Caco-2 (cell line): ENCODE measurements around the gene PRELID3B. TPM values are rescaled to one million over a fixed set of nuclear protein-coding genes. Genes with fewer than 3 reads are reported as not detected.

Experiments
- BruUV-seq: library from RNA; stranded (reverse); fragments of 400-500 nt; replicated peaks from 2 replicates; lab custom pipeline; 2021; lab: Mats Ljungman, UMichigan
- CTCF ChIA-PET: fragments of 300-600 bp; sonication (Branson Sonifier 250); formaldehyde crosslinking; loops from one replicate; lab custom pipeline; 2022; ENCODE audit warnings: antibody characterized with exemption; lab: Charles Lee
- POLR2A ChIA-PET: fragments of 300-600 bp; sonication (Branson Sonifier 250); formaldehyde crosslinking; loops from one replicate; lab custom pipeline; 2022; ENCODE audit warnings: antibody characterized with exemption; lab: Charles Lee
- DNase-seq, 2 experiments: peaks; one replicate each; pipeline versions ENCODE4 v3.0.0 to v3.0.0-alpha.2; 2020 to 2022
- H3K27me3 ChIP-seq: replicated peaks from 2 replicates; pipeline ENCODE4 v1.6.0; 2011; ENCODE audit warnings: low read length; ENCODE audit not compliant: control insufficient read depth, insufficient read depth
- H3K36me3 ChIP-seq: 2 replicates; pipeline ENCODE4 v1.5.1; 2011; ENCODE audit warnings: low read length; ENCODE audit not compliant: control insufficient read depth, insufficient read depth
- H3K4me1 ChIP-seq: fragments of 250-450 bp; sonication (Bioruptor Pico); 2 replicates; pipeline ENCODE4 v1.5.1; 2020; ENCODE audit warnings: mild to moderate bottlenecking
- H3K4me3 ChIP-seq: 2 replicates; pipeline ENCODE4 v1.5.1; 2011; ENCODE audit warnings: low read depth, mild to moderate bottlenecking, control low read depth, low read length
- H3K9me3 ChIP-seq: fragments of 250-450 bp; sonication (Bioruptor Pico); 2 replicates; pipeline ENCODE4 v1.5.1; 2020; ENCODE audit warnings: mild to moderate bottlenecking, moderate library complexity
- H3K27ac Mint-ChIP-seq: one replicate; pipeline ENCODE4 v1.8.0; 2022; ENCODE audit warnings: mixed read lengths; ENCODE audit not compliant: unreplicated experiment
- H3K27me3 Mint-ChIP-seq: one replicate; pipeline ENCODE4 v1.8.0; 2022; ENCODE audit warnings: mixed read lengths; ENCODE audit not compliant: insufficient read depth, unreplicated experiment
- H3K36me3 Mint-ChIP-seq: one replicate; pipeline ENCODE4 v1.8.0; 2022; ENCODE audit warnings: mild to moderate bottlenecking, mixed read lengths; ENCODE audit not compliant: insufficient read depth, unreplicated experiment
- H3K4me1 Mint-ChIP-seq: one replicate; pipeline ENCODE4 v1.8.0; 2022; ENCODE audit warnings: low read depth, mixed read lengths; ENCODE audit not compliant: unreplicated experiment
- H3K4me3 Mint-ChIP-seq: one replicate; pipeline ENCODE4 v1.8.0; 2022; ENCODE audit warnings: mild to moderate bottlenecking, moderate library complexity, mixed read lengths; ENCODE audit not compliant: unreplicated experiment
- H3K9me3 Mint-ChIP-seq: one replicate; pipeline ENCODE4 v1.8.0; 2022; ENCODE audit warnings: mixed read lengths; ENCODE audit not compliant: unreplicated experiment
- CTCF ChIP-seq, 2 experiments: fragments of 200-600 bp in 1 of 2; IDR thresholded peaks; 1 replicate in 1 of 2; 2 replicates in 1 of 2; pipeline versions ENCODE4 v1.5.1 to v1.8.0; 2011 to 2022; ENCODE audit warnings: antibody characterized with exemption in 1 of 2, control low read depth in 1 of 2, inconsistent platforms in 1 of 2, low read depth in 1 of 2, low read length in 1 of 2, mild to moderate bottlenecking in 1 of 2, moderate library complexity in 1 of 2; ENCODE audit not compliant: insufficient read depth in 1 of 2, severe bottlenecking in 1 of 2, unreplicated experiment in 1 of 2
- intact Hi-C: fragments of 100-400 bp; cut with micrococcal nuclease; formaldehyde crosslinking; loops from one replicate; pipeline ENCODE4 v1.10.0; 2022; ENCODE audit not compliant: unreplicated experiment
- total RNA-seq: library from RNA; stranded (reverse); gene quantifications from 2 replicates; pipeline ENCODE4 v1.2.3, GENCODE V29; 2022

Gene PRELID3B
- total RNA-seq, 1 experiment from 2014 or later, result 171 TPM

GRCh38 chr20:59062081-59062480 lies 19.5 kb upstream of the PRELID3B start:
- Histone ChIP-seq H3K4me1 (no peaks in the 10 kb centered on the region), H3K4me3 (no peak overlapping the region), H3K9me3 (peaks cover 7% of the 10 kb centered on the region; the same call in 1 of the 2 replicates), H3K27me3 (peaks cover 1% of the 10 kb centered on the region; the same call in 1 of the 2 replicates), H3K36me3 (no peaks in the 10 kb centered on the region)
- CTCF ChIA-PET, result no interaction called here
- BruUV-seq, result no TSS peak
- no peak overlapping the region for H3K4me3 Mint-ChIP-seq
- intact Hi-C loops, result no loop called here
- no peak for DNase-seq
- no peaks in the 10 kb centered on the region for H3K9me3 Mint-ChIP-seq
- peaks cover 10% of the 10 kb centered on the region for H3K27me3 Mint-ChIP-seq
- H3K4me1 Mint-ChIP-seq, result peaks cover 7% of the 10 kb centered on the region
- POLR2A ChIA-PET, result no interaction called here
- no peak overlapping the region for H3K27ac Mint-ChIP-seq
- TF ChIP-seq CTCF (IDR thresholded peaks at IDR 0.05; ENCODE audit: insufficient read depth in 1 of 2, low read depth in 1 of 2, low read length in 1 of 2, severe bottlenecking in 1 of 2, unreplicated experiment in 1 of 2), result no peak
- H3K36me3 Mint-ChIP-seq, result no peaks in the 10 kb centered on the region

- no peaks in the 10 kb centered on the region for H3K4me1 ChIP-seq
- H3K36me3 Mint-ChIP-seq, result no peaks in the 10 kb centered on the region
- no TSS peak for BruUV-seq
- ChIA-PET POLR2A (no interaction called here), CTCF (interaction anchor here (0.6 kb wide), 1 partner anchor 400 kb away, joined by 6 read pairs; no protein-coding TSS in a partner anchor)
- intact Hi-C loops, result no loop called here
- DNase-seq, result no peak
- H3K27me3 Mint-ChIP-seq, result peaks cover 11% of the 10 kb centered on the region
- no peaks in the 10 kb centered on the region for H3K9me3 Mint-ChIP-seq
- peaks cover under 1% of the 10 kb centered on the region; the same call in 1 of the 2 replicates for H3K27me3 ChIP-seq
- no peak overlapping the region for H3K27ac Mint-ChIP-seq
- no peaks in the 10 kb centered on the region for H3K4me1 Mint-ChIP-seq
- TF ChIP-seq CTCF (IDR thresholded peaks at IDR 0.05; ENCODE audit: insufficient read depth in 1 of 2, low read depth in 1 of 2, low read length in 1 of 2, severe bottlenecking in 1 of 2, unreplicated experiment in 1 of 2), result peak; percentile 35 to 44
- H3K4me3 ChIP-seq, result no peak overlapping the region
- H3K4me3 Mint-ChIP-seq, result no peak overlapping the region
- peaks cover 16% of the 10 kb centered on the region for H3K9me3 ChIP-seq
- no peaks in the 10 kb centered on the region for H3K36me3 ChIP-seq
Observed at GRCh38 chr20:59055302-59055701, 12.7 kb upstream of the PRELID3B start.

- Mint-ChIP-seq H3K4me3 (no peak overlapping the region), H3K27ac (no peak overlapping the region), H3K4me1 (peaks cover 29% of the 10 kb centered on the region), H3K36me3 (no peaks in the 10 kb centered on the region), H3K27me3 (peaks cover 5% of the 10 kb centered on the region), H3K9me3 (no peaks in the 10 kb centered on the region)
- Histone ChIP-seq H3K27me3 (no peaks in the 10 kb centered on the region), H3K36me3 (no peaks in the 10 kb centered on the region), H3K4me3 (no peak overlapping the region), H3K4me1 (peaks cover 20% of the 10 kb centered on the region), H3K9me3 (peaks cover 8% of the 10 kb centered on the region; the same call in 1 of the 2 replicates)
- BruUV-seq, result no TSS peak
- ChIA-PET CTCF (no interaction called here), POLR2A (no interaction called here)
- no peak for DNase-seq
- intact Hi-C loops, result no loop called here
- no peak for TF ChIP-seq CTCF (IDR thresholded peaks at IDR 0.05; ENCODE audit: insufficient read depth in 1 of 2, low read depth in 1 of 2, low read length in 1 of 2, severe bottlenecking in 1 of 2, unreplicated experiment in 1 of 2)
Observed at GRCh38 chr20:59051666-59052185, 9.1 kb upstream of the PRELID3B start.
